ENCODE results near the gene MRPL17. TPM values are rescaled to one million over a fixed set of nuclear protein-coding genes. Genes with fewer than 3 reads are reported as not detected.
"Not testable (repeated sequence)": the region's sequence is repeated elsewhere in the genome, so short reads cannot be mapped to it uniquely, and the experiment has no call there.

The MRPL17 gene
- total RNA-seq, 6 experiments from 2014 or later: 79.5 to 111 (median 89.4) TPM

GRCh38 chr11:6719576-6719975 is 36.4 kb upstream of the MRPL17 start:
- DNase-seq: no peak
- Mint-ChIP-seq H3K27me3 (ENCODE audit: insufficient read depth) (peaks cover 17% of the 10 kb centered on the region), H3K36me3 (ENCODE audit: low read depth) (no peaks in the 10 kb centered on the region)

DNA sequence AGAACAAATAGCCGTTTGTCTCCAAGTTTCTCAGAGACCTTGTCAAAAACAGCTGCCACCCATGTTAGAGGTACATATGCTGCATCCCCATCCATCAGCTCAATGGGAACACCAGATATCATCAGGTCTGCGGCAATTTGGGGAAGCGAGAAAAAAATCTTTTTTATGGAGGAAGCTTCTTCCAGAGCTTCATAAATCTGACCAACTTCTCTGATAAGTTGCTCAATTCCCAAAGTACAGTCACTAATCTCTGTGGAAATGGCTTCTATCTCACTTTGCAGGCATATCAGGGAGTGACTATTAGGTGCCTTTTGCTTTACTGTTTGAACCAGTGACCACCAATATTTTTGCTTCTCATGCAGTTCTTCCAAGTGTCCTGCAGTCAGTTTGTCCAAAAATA is 34.3 kb upstream of the MRPL17 start:
- TF ChIP-seq CTCF (IDR thresholded peaks at IDR 0.05): no peak
- Mint-ChIP-seq H3K36me3 (ENCODE audit: low read depth) (no peaks in the 10 kb centered on the region), H3K27me3 (ENCODE audit: insufficient read depth) (peaks cover 17% of the 10 kb centered on the region), H3K4me1 (ENCODE audit: low read depth) (peaks cover 2% of the 10 kb centered on the region; the same call in 1 of the 2 replicates), H3K27ac (no peak overlapping the region), H3K4me3 (no peak overlapping the region), H3K9me3 (no peaks in the 10 kb centered on the region)
- DNase-seq: no peak

More at GRCh38 chr11:6719576-6719975, 36.4 kb upstream of the MRPL17 start:
- H3K9me3 Mint-ChIP-seq: no peaks in the 10 kb centered on the region
- TF ChIP-seq CTCF (IDR thresholded peaks at IDR 0.05): no peak
- H3K27ac Mint-ChIP-seq: no peak overlapping the region
- H3K4me1 Mint-ChIP-seq (ENCODE audit: low read depth): no peaks in the 10 kb centered on the region
- no peak overlapping the region for H3K4me3 Mint-ChIP-seq

GRCh38 chr11:6711552-6711951 is 28.4 kb upstream of the MRPL17 start:
- not testable (repeated sequence) for H3K27ac Mint-ChIP-seq; H3K4me3 Mint-ChIP-seq; H3K36me3 Mint-ChIP-seq (ENCODE audit: low read depth); DNase-seq; H3K9me3 Mint-ChIP-seq; H3K4me1 Mint-ChIP-seq (ENCODE audit: low read depth)
- TF ChIP-seq CTCF (IDR thresholded peaks at IDR 0.05): peak; percentile 68
- H3K27me3 Mint-ChIP-seq (ENCODE audit: insufficient read depth): peaks cover 11% of the 10 kb centered on the region

GRCh38 chr11:6708876-6709275 is 25.7 kb upstream of the MRPL17 start:
- TF ChIP-seq CTCF (IDR thresholded peaks at IDR 0.05): no peak
- no peaks in the 10 kb centered on the region for H3K9me3 Mint-ChIP-seq
- no peak for DNase-seq
- no peak overlapping the region for H3K27ac Mint-ChIP-seq
- no peak overlapping the region for H3K4me3 Mint-ChIP-seq
- peaks cover 14% of the 10 kb centered on the region; the same call in 1 of the 2 replicates for H3K4me1 Mint-ChIP-seq (ENCODE audit: low read depth)
- H3K27me3 Mint-ChIP-seq (ENCODE audit: insufficient read depth): no peaks in the 10 kb centered on the region; the same call in 1 of the 2 replicates
- no peaks in the 10 kb centered on the region for H3K36me3 Mint-ChIP-seq (ENCODE audit: low read depth)

DNA sequence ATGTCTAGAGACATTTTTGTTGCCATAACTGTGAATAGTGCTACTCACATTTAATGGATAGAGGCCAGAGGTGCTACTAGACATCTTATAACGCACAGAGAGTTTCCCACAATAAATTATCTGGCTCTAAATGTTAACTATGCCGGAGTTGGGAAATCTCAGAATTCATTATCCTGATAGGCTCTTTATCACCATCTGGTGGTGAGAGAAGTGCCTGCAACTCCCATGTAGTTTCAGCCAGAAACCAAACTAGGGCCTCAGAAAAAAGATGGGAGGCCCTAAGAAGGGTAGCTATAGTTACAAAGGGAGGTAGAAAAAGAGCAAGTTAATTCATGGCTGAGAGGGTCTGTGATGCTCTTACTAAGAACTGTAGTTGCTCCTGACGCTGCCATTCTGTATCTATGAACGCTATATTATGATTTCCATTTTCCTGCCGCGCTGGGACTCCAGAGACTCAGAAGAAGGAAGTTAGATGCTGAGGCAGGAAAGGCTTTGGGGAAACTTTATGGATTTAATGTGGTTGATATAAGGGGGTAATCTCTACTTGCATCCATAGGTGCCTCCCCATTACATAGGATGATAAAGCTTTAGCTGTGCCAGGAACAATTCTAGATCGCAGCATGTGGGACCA is 22.9 kb upstream of the MRPL17 start:
- no peak overlapping the region for H3K27ac Mint-ChIP-seq
- H3K4me1 Mint-ChIP-seq (ENCODE audit: low read depth): peaks cover 12% of the 10 kb centered on the region; the same call in 1 of the 2 replicates
- H3K4me3 Mint-ChIP-seq: no peak overlapping the region
- H3K27me3 Mint-ChIP-seq (ENCODE audit: insufficient read depth): no peaks in the 10 kb centered on the region
- no peaks in the 10 kb centered on the region for H3K36me3 Mint-ChIP-seq (ENCODE audit: low read depth)
- DNase-seq: peak; percentile 63
- no peaks in the 10 kb centered on the region for H3K9me3 Mint-ChIP-seq
- peak; percentile 92 for TF ChIP-seq CTCF (IDR thresholded peaks at IDR 0.05)
